Measurements from ENCODE around the gene ELOVL6.

Gene ELOVL6

DNA sequence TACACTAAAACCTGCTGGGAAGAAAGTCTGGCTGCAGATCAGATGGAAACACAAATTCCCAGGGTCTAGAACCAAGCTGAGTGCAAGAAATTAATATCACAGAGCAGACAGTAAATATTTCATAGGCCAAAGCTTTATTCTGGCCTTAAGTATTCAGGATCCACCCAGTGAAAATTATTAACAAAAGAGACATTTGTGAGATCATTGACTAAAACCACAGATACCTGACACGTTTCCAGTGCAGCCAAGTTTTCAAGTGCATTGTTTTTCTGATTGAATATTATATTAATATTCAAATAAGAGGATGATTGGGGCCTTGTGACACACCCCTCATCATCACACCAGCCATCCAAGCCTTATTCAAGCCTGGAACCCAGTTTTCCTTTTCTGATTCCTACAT lies 10.3 kb downstream of the ELOVL6 start:
- H3K4me3 ChIP-seq (ENCODE audit: low read depth, low read length): no peak overlapping the region
- DNase-seq (ENCODE audit: low read depth): no peak
- TF ChIP-seq, protein P1, sequence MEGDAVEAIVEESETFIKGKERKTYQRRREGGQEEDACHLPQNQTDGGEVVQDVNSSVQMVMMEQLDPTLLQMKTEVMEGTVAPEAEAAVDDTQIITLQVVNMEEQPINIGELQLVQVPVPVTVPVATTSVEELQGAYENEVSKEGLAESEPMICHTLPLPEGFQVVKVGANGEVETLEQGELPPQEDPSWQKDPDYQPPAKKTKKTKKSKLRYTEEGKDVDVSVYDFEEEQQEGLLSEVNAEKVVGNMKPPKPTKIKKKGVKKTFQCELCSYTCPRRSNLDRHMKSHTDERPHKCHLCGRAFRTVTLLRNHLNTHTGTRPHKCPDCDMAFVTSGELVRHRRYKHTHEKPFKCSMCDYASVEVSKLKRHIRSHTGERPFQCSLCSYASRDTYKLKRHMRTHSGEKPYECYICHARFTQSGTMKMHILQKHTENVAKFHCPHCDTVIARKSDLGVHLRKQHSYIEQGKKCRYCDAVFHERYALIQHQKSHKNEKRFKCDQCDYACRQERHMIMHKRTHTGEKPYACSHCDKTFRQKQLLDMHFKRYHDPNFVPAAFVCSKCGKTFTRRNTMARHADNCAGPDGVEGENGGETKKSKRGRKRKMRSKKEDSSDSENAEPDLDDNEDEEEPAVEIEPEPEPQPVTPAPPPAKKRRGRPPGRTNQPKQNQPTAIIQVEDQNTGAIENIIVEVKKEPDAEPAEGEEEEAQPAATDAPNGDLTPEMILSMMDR (IDR thresholded peaks at IDR 0.05; ENCODE audit: control insufficient read depth, extremely low read depth, insufficient read depth): no peak

DNA sequence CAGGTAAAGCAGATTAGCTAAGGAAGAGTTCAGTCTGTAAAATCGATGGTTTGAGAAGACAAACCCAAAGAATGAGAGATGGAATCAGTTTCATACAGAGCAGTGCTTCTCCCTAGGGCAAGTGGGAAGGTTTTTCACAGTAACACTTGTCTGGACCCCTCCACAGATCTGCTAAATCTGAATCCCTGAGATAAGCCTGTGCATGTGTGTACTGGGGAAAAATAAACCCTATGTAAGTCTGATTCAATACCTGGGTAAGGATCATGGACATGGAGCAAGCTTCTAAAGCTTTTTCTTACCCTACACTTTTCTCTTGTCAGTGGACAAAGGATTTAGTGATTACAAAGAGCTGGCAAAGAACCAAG lies 13.6 kb downstream of the ELOVL6 start:
- no peak overlapping the region for H3K4me3 ChIP-seq (ENCODE audit: low read depth, low read length)
- TF ChIP-seq, protein P1 (IDR thresholded peaks at IDR 0.05; ENCODE audit: control insufficient read depth, extremely low read depth, insufficient read depth): no peak

DNA sequence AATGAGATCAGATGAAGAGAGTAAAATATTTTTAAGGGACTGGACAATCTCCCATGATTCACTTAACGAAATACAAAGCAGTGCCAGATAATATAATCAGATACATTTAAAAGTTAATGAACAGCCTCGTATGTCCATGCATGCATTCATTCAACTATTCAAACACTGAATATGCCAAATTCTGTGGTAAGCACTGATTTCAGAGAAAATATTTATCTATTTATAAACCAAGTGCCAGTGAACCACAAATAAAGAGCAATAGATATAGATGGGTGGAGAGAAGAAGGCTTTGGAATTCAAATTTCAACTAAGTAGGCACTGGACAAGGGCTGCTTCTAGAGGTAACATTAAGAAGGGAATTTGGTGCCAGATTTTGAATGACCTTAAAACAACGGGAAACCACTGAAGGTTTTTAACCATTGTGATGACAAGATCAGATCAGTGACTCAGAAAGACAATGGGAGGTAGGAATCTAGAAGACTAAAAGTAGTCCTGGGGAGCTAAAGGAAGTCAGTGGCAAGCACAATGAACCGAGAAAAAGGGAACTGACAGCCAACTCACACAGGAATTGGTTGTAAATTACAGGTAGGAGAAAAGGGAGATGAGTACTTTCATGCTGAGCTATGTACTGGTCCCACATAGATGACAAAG lies 14.2 kb downstream of the ELOVL6 start:
- no peak overlapping the region for H3K4me3 ChIP-seq (ENCODE audit: low read depth, low read length)
- TF ChIP-seq, protein P1 (IDR thresholded peaks at IDR 0.05; ENCODE audit: control insufficient read depth, extremely low read depth, insufficient read depth): no peak
- no peak for DNase-seq (ENCODE audit: low read depth)

More for the DNA sequence above, 13.6 kb downstream of the ELOVL6 start:
- no peak for DNase-seq (ENCODE audit: low read depth)

DNA sequence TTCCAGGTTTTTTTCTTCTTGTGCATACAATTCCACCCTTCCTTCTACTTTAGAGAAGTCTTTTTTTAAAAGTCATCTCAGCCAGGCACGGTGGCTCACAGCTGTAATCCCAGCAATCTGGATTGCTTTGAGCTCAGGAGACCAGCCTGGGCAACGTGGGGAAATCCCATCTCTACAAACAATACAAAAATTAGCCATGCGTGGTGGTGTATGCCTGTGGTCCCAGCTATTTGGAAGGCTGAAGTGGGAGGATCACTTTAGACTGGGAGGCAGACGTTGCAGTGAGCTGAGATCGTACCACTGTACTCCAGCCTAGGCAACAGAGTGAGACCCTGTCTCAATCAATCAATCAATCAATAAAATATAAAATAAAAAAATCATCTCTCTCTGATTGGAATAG lies 14.8 kb downstream of the ELOVL6 start:
- H3K4me3 ChIP-seq (ENCODE audit: low read depth, low read length): no peak overlapping the region
- DNase-seq (ENCODE audit: low read depth): no peak
- TF ChIP-seq, protein P1 (IDR thresholded peaks at IDR 0.05; ENCODE audit: control insufficient read depth, extremely low read depth, insufficient read depth): no peak

DNA sequence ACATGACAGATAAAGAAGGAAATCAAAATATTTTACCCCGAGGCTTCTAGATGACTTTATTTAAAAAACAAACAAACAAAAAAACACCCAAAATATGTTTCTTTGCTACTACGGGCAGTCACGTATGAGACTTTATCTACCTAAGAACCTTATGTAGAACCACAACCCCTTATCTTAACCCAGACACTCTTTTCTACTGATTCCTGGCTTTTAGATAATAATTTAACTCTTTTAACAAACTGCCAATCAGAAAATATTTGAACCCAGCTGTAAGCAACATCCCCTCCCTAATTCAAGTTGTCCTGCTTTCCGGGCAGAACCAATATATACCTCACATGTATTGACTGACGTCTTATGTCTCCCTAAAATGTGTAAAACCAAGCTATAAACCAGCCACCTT lies 15.4 kb downstream of the ELOVL6 start:
- TF ChIP-seq, protein P1 (IDR thresholded peaks at IDR 0.05; ENCODE audit: control insufficient read depth, extremely low read depth, insufficient read depth): no peak
- no peak overlapping the region for H3K4me3 ChIP-seq (ENCODE audit: low read depth, low read length)
- no peak for DNase-seq (ENCODE audit: low read depth)

DNA sequence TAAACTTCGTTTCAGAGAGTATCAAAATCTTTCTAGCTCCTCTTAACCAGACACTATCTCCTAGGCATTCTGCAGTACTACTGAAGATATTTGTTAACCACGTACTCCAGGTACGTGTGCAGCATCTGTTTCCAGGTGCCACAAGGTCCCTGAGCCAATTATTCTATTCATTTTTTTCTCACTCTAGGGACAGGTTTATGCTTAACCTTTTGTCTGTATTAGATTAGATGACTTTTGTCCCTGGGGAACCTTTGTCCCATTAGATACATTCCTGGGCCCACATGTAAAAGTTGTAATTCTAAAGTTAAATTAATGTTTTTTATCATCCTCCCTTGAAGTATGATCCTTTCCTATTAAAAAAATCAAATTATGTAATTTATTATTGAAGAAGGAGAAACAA lies 16.5 kb downstream of the ELOVL6 start:
- TF ChIP-seq, protein P1 (IDR thresholded peaks at IDR 0.05; ENCODE audit: control insufficient read depth, extremely low read depth, insufficient read depth): no peak

DNA sequence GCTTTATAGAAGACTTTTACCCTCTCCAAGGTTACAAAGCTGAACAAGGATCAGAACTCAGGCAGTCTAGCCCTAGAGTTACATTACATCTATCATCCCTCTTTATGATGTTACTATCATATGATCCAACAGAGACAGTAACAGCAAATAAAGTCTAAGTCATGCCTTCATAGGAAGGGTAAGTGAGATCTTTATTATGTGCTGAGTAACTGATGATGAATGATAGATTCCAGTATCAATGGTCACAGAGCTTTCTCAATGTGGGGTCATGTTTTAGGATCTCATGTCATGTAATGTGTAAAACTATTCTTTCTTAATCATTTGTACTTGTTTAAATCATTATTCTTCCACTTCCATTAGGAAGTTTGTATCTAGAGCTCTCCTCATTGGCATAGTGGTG lies 22.8 kb downstream of the ELOVL6 start:
- TF ChIP-seq, protein P1 (IDR thresholded peaks at IDR 0.05; ENCODE audit: control insufficient read depth, extremely low read depth, insufficient read depth): no peak
- no peak overlapping the region for H3K4me3 ChIP-seq (ENCODE audit: low read depth, low read length)
- DNase-seq (ENCODE audit: low read depth): no peak

More for the DNA sequence above, 16.5 kb downstream of the ELOVL6 start:
- no peak for DNase-seq (ENCODE audit: low read depth)
- no peak overlapping the region for H3K4me3 ChIP-seq (ENCODE audit: low read depth, low read length)

Measured in LNCaP clone FGC (cell line).